Stimulated activated CD4-positive, alpha-beta T cell treated with anti-CD3 and anti-CD28 coated beads, Interleukin-4, amount 100 ng/mL, for 1 hour (primary cell): Measurements from ENCODE around the gene STX8.
"Not testable (repeated sequence)": the region's sequence is repeated elsewhere in the genome, so short reads cannot be mapped to it uniquely, and the experiment has no call there.

Source experiments
- DNase-seq: peaks from one replicate; pipeline ENCODE4 v3.0.0-alpha.2; 2020

STX8 gene

GRCh38 chr17:9488556-9488955 is 87.1 kb downstream of the STX8 start:
- no peak for DNase-seq

- no peak for DNase-seq
Measured at GRCh38 chr17:9487406-9487805, 88.2 kb downstream of the STX8 start.

- no peak for DNase-seq
Measured at GRCh38 chr17:9484789-9485188, 90.8 kb downstream of the STX8 start.

GRCh38 chr17:9479964-9480363 is 95.7 kb downstream of the STX8 start:
- DNase-seq: no peak

- no peak for DNase-seq
Measured at GRCh38 chr17:9478889-9479288, 96.7 kb downstream of the STX8 start.

GRCh38 chr17:9475101-9475658 is 100.4 kb downstream of the STX8 start:
- no peak for DNase-seq

- DNase-seq: no peak
Measured at GRCh38 chr17:9473711-9474110, 101.9 kb downstream of the STX8 start.

- no peak for DNase-seq
Measured at GRCh38 chr17:9472541-9472940, 103.1 kb downstream of the STX8 start.

GRCh38 chr17:9472094-9472493 is 103.5 kb downstream of the STX8 start:
- DNase-seq: no peak

- no peak for DNase-seq
Measured at GRCh38 chr17:9470171-9470570, 105.4 kb downstream of the STX8 start.

GRCh38 chr17:9468937-9469336 is 106.7 kb downstream of the STX8 start:
- DNase-seq: no peak

- no peak for DNase-seq
Measured at GRCh38 chr17:9468532-9468931, 107.1 kb downstream of the STX8 start.

- DNase-seq: no peak
Measured at GRCh38 chr17:9467518-9467917, 108.1 kb downstream of the STX8 start.

- DNase-seq: no peak
Measured at GRCh38 chr17:9465210-9465921, 110.3 kb downstream of the STX8 start.

GRCh38 chr17:9457005-9457404 is 118.6 kb downstream of the STX8 start:
- no peak for DNase-seq

GRCh38 chr17:9456330-9456729 is 119.3 kb downstream of the STX8 start:
- DNase-seq: no peak

GRCh38 chr17:9451934-9452333 is 123.7 kb downstream of the STX8 start:
- no peak for DNase-seq

- not testable (repeated sequence) for DNase-seq
Measured at GRCh38 chr17:9447298-9447697, 128.3 kb downstream of the STX8 start.

- DNase-seq: no peak
Measured at GRCh38 chr17:9446528-9446927, 129.1 kb downstream of the STX8 start.

- no peak for DNase-seq
Measured at GRCh38 chr17:9445424-9445823, 130.2 kb downstream of the STX8 start.

GRCh38 chr17:9444687-9445086 is 130.9 kb downstream of the STX8 start:
- no peak for DNase-seq

GRCh38 chr17:9443811-9444210 is 131.8 kb downstream of the STX8 start:
- DNase-seq: no peak

GRCh38 chr17:9439851-9440250 is 135.8 kb downstream of the STX8 start:
- no peak for DNase-seq

GRCh38 chr17:9436630-9437029 is 139.0 kb downstream of the STX8 start:
- no peak for DNase-seq

GRCh38 chr17:9435165-9435564 is 140.5 kb downstream of the STX8 start:
- DNase-seq: no peak
